ENCODE results near the gene DGCR6L.
"Not testable (repeated sequence)": the region's sequence is repeated elsewhere in the genome, so short reads cannot be mapped to it uniquely, and the experiment has no call there.

DNA sequence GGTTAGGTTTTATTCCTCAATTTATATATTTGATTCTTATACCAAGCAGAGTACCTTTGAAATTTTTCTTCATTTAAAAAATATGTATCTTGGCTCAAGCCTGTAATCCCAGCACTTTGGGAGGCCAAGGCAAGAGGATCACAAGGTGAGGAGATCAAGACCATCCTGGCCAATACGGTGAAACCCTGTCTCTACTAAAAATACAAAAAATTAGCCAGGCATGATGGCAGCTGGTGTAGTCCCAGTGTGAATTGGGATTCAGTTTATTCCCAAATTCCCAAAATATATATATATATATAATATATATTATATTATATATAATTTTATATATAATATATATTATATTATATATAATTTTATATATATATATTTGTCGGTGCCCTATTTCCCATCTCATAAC is 18.4 kb upstream of the DGCR6L start:
- not testable (repeated sequence) for TF ChIP-seq POLR2A (IDR thresholded peaks at IDR 0.05)
- TF ChIP-seq, protein P1, sequence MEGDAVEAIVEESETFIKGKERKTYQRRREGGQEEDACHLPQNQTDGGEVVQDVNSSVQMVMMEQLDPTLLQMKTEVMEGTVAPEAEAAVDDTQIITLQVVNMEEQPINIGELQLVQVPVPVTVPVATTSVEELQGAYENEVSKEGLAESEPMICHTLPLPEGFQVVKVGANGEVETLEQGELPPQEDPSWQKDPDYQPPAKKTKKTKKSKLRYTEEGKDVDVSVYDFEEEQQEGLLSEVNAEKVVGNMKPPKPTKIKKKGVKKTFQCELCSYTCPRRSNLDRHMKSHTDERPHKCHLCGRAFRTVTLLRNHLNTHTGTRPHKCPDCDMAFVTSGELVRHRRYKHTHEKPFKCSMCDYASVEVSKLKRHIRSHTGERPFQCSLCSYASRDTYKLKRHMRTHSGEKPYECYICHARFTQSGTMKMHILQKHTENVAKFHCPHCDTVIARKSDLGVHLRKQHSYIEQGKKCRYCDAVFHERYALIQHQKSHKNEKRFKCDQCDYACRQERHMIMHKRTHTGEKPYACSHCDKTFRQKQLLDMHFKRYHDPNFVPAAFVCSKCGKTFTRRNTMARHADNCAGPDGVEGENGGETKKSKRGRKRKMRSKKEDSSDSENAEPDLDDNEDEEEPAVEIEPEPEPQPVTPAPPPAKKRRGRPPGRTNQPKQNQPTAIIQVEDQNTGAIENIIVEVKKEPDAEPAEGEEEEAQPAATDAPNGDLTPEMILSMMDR (IDR thresholded peaks at IDR 0.05): not testable (repeated sequence)
